Hematopoietic multipotent progenitor cell treated with erythropoietin and hydrocortisone succinate and interleukin-3 and kit ligand, for 15 days (in vitro differentiated cells): ENCODE measurements around the gene ABCA12.

Source experiments
- DNase-seq: peaks from one replicate; pipeline ENCODE4 v3.0.0-alpha.2; 2015; ENCODE audit warnings: low spot score

Gene ABCA12

GRCh38 chr2:214966420-214966819, 172.0 kb downstream of the ABCA12 start:
- DNase-seq: no peak

GRCh38 chr2:214960677-214961076, 177.7 kb downstream of the ABCA12 start:
- DNase-seq: no peak

- no peak for DNase-seq
Observed at GRCh38 chr2:214946949-214947348, 191.5 kb downstream of the ABCA12 start.

DNA sequence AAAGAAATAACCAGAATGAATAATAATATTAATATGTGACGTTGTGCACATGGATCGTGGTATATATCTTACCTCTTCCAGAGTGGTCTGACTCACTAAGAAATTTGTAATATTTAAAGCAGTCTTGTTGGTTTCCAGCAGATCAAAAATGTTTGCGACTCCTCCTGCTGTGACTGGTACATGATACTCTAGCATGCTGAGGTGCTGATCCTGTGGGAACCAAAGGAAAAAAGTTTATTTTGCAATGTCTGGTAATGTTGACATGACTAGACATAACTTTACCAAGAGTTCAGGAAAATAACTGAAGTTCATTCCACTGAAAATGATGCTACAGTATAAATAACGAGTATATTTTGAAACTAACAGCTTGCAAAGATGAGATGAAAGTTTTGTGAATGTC, 204.4 kb downstream of the ABCA12 start:
- DNase-seq: no peak

GRCh38 chr2:214904634-214905033, 233.8 kb downstream of the ABCA12 start:
- DNase-seq: no peak

DNA sequence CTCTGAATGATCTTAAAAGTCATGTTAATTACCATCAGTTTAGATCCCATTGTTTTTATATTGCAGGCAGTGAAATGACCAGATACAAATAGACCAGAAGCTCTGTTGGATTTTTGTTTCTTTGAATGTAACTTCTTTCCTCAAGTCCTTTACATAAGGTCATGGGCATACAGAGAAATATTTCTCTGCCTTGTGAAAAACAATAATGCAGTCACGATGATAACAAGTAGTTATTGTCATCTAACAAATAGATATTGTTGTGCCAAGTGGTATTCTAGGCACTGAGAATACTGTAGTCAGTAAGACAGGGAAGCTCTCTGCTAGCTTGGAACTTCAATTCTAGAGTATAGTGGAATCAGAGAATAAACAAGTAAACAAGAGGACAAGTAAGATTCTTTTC, 234.2 kb downstream of the ABCA12 start:
- no peak for DNase-seq

DNA sequence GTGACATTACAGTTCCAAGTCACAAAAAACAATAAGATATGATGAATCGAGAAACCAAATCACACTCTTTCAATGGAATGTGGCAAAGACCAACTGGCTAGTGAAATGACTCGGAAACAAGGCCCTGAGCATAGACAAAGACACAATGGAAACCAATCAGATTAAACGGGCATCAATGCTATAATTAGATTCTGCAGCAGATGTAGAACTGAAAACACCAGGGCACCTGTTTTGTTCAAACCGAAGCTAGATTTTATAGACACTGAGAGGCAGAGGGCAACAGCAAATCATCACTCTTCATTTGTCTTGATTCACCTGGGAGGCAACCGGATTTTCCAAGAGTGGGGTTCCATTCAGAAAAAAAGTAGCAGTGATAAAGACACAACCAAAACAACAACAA, 236.1 kb downstream of the ABCA12 start:
- DNase-seq: no peak

DNA sequence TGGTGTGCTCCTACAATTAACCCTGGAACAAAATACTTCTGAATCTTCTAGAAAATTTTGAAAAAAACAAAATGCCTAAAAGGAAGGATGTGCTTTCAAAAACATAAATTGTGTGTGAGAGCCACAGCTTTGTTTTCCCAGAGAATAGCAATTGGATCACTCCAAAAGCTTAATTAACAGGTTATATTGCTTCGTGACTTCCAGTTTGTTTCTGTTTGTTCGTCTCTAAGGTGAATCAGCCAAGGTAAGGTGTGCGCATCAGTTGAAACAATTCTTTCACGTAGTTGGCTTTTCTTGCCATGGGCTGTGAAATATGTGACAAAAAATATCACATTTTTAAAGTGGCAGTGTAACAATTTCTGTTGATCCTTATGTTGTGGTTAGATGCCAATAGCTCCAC, 238.7 kb downstream of the ABCA12 start:
- DNase-seq: no peak

- no peak for DNase-seq
Observed at GRCh38 chr2:214896274-214896673, 242.2 kb downstream of the ABCA12 start.

DNA sequence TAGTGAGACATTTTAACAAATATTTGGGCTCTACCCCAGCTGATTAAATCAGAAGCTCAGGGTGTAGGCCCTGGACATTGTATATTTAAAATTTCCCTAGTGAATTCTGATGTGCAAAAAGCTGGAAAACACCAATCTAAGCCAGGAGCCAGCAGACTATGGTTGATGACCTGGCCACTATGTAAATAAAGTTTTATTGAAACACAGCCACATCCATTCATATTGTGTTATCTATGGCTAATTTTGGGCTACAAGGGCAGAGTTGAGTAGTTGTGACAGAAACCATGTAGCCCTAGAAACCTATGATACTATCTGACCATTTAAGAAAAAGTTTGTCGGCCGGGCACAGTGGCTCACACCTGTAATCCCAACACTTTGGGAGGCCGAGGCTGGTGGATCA, 243.0 kb downstream of the ABCA12 start:
- no peak for DNase-seq

DNA sequence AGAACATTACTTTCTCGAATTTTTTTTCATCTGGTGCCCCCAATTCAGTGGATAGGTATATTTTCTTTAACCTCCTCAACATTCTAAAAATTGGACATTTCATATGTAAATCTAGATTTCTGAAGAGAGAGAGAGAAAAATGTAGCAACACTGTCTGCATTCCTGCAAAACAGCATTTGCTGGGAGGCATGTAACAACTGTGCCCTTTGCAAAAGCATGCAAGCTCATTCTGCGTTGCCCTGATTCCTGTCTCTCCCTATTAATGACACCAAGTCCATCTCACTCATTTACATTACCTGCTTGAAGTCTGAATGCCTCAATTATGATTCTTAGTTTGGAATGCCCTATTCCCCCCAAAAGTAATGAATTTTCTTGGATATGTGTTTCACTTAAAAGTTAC, 249.1 kb downstream of the ABCA12 start:
- DNase-seq: no peak

DNA sequence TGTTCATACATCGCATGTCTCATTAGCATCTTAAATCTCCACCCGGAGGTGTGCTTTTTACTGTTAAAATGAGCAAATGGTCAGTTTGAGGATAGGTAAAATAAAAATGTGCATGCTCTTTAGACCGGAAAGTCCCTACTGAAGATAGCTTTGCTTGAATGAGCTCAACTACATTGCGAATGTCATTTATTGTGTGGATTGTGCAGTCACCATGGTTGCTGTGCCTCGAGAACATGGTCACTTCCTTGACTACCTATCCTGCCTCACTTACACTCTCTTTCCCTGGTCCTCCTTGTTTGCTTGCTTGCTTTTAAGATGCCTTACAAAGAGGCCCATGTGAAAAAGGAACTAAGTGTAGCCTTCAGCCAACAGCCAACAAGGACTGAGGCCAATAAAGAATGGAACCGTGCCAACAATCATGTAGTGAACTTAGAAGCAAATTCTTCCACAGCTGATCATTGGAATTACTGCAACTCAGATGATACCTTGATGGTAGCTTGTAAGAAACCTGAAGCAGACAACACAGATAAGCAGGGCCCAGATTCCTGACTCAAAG, 256.7 kb downstream of the ABCA12 start:
- DNase-seq: no peak
